HG03039 (cell line): Measurements from ENCODE around the gene BBIP1.

ENCODE experiments used
- ATAC-seq: cut with Tn5 transposase; IDR thresholded peaks from one replicate; pipeline ENCODE4 v1.9.1; 2021; ENCODE audit warnings: mild to moderate bottlenecking, moderate library complexity; ENCODE audit not compliant: unreplicated experiment

The BBIP1 gene, protein sequence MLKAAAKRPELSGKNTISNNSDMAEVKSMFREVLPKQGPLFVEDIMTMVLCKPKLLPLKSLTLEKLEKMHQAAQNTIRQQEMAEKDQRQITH

GRCh38 chr10:110918643-110919348, at the start of gene BBIP1:
TSS of gene BBIP1 (minus strand) at chr10:110919180. CDS start at chr10:110918157, 1,023 bp downstream.
- ATAC-seq, result peak; percentile 49

GRCh38 chr10:110967645-110968044, 48.7 kb upstream of the BBIP1 start:
- ATAC-seq, result peak; percentile 76

DNA sequence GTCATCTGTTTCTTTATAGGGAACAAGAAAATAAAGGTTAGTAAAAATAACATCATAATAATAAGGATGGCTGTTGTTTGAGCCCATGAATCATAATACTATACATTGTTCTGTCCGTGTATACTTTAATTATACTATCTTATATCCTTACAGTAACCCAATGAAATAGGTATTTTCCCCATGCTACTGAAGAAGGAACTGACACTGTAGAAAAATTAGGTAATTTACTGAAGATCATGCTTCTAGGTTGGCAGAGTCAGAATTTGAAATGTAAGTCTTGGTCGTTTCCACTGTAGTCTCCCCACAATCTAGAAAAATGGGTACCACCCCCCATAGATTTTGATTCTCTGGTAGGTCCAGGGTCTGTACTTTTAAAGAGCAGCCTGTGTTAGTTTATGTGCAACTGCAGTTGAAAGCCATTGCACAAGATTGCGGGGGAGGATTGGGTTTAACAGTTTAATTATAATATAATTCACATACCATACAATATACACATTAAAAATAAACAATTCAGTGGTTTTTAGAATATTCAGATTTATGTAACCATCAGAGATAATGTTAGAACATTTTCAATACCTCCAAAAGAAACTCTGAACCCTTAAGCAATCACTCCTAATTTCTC, 48.1 kb upstream of the BBIP1 start:
- no peak for ATAC-seq

DNA sequence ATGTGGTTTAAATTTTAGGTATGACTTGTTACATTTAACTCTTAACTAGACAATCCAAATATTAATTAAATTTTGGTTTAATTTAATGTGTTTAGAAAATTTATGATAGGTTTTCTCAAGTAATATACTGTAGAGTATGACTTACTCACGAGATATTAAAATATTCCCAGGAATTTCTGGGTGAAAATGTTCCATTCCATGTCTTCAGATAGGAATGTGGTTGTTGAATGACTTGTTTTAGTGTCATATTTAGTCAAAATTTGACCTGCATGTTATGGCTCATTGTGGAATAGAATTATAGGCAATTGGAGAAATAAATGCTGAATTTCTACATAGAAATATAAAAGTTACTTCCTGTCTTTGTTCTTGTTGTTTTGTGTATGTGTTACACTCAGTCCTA, 47.2 kb upstream of the BBIP1 start:
- no peak for ATAC-seq

DNA sequence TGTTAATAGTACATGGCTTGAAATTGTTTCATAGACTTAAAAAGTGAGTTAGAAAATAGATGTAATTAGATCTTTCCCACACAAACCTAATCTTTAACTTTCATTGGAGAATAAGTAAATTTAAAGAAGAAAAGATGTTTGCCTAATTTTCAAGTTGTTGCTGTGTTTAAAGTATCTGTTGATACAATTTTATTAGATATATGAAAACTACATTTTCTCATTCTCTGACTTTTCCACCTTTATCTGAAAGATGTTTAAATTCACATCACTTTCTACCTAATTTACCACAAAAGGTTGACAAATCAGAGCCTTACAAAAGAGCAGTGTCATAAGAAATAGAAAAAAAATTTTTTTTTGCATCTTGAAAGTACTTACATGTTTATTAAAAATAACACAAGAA, 46.2 kb upstream of the BBIP1 start:
- no peak for ATAC-seq

GRCh38 chr10:110964681-110965080, 45.7 kb upstream of the BBIP1 start:
- no peak for ATAC-seq

DNA sequence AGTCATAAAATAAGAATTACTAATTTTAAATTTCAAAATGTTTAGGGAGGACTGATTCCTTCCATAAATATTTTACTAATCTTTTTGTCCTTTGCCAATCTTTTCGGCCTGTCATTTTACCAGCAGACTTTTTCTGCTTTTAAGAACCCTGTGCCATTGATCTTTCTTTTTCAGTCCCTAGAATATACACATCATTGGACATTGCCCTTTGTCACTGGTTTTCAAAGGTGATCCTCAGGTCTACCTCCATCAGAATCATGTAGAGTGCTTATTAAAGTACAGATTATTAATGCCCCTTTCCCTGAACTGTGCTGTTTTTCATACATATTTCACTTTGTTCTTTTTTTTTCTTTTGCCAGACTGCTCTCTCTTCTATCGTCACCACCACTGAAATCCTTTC, 44.2 kb upstream of the BBIP1 start:
- no peak for ATAC-seq

DNA sequence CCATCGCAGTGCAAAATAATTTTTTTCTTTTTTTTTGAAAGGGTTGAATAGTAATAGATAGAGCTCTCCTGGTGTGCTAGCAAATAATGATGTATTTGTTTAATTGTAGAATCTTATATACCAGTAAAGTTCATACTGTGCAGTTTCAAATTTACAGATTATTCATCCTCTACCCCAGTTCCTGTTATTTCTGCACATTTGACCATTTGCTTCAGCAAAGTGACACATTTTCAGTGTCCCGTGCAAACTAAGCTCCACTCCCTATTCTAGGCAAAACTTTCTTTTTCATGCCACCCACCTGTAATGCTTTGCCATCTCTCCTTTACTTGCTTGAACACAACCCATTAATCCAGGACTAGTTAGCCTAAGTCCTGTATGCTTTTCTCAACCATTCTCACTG, 43.5 kb upstream of the BBIP1 start:
- ATAC-seq, result peak; percentile 47

DNA sequence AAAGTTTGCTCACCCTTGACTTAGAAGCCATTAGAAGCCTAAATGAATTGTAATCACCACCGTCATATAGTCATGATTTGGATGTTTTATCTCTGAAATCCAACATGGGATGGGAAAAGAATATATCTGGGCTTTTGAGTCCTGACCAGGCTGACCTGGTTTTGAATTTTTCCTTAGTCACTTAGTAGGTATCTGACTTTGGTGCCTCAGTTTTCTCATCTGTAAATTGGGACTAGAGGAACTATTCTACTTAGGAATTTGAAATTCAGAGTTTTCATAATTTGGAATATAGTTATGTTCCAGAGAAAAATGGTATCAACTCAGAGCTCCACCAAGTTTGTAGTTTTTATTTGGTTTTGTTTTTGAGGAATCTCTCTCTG, 41.3 kb upstream of the BBIP1 start:
- ATAC-seq, result no peak

DNA sequence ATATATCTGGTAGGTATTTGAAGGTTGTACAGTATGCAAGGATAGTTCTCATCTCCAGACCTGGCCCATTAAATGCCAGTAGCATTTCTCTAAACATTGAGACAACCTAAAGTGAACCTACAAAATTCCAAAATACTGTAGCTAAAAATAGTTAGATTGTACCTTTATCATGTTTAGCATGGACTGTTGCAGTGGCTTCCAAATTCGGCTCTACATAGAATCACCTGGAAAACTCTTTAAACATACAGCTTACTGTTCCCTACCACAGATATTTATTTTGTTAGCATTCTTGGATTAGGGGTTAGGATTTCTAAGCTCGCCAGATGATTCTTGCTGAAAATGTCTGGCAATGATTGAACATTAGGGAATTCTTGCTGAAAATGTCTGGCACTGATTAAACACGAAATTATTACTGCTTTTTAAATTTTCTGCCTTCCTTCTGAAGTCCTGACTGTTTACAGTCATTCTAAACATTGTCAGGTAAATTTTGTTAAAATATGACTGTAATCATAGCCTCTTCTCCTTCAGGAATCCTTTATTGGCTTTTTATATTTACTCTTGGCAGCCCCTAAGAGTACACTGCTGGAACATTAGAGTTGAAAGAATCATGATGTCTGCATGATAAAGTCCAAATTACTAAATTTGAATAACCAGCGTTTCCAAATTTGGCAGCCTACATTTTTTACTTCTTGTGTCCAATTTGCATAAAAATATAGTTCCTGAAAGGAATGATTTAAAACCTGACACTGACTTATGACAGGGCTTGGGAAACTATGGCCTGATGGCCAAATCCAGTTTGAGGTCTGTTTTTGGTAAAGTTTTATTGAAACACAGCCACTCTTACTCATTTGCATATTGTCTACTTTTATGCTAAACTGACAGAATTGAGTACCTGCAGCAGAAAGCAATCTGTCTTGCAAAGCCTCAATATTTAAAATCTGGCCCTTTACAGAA, 40.7 kb upstream of the BBIP1 start:
- ATAC-seq, result no peak

DNA sequence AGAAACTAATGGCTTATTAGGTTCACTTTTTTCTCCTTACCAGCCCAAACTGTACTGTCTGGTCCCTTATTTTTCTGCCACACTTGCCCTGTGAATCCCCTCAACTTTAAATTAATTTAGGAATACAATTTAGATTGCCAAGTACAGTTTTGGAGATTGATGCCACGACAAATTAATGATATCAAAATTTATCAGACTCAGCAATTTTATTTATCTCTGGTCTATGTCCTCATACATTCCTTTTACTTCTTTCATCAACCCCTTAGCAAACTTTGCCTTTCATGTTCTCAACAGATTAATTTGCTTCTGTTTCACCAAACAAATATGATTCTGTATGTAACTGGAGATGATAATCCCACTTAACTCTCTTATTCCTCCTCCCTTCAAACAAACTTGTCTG, 38.6 kb upstream of the BBIP1 start:
- no peak for ATAC-seq

DNA sequence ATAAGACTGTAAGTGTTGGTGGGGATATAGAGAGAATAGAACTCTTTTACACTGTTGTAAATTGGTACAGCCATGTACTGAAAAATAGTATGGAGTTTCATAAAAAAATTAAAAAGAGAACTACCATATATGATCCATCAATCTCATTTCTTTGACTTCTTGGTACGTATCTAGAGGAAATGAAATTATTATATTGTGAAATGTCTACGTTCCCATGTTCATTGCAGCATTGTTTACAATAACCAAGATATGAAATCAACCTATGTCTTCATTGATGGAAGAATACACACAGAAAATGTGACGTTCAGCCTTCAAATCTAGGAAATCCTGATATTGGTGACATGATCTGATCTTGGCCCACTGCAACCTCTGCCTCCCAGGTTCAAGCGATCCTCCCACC, 32.4 kb upstream of the BBIP1 start:
- no peak for ATAC-seq

GRCh38 chr10:110947061-110947595, 28.1 kb upstream of the BBIP1 start:
- no peak for ATAC-seq

DNA sequence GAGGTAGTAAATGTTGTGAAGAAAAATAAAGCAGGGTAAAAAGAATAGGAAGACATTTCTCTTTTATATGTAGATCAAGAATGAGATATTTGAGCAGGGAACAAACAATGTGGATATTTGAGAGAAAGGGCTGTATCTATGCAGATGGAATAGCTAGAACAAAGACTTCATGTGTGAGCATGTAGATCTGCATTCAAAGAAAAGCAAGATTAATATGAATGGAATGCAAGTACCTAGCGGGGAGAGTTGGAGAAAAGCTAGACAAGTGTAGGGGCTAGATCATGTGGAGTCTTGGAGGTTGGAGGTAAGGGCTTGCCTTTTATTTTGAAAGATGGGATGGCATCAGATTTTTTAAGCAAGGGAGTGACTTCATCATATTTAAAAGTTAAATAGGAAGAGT, 27.5 kb upstream of the BBIP1 start:
- ATAC-seq, result no peak

GRCh38 chr10:110944792-110945396, 25.9 kb upstream of the BBIP1 start:
- ATAC-seq, result no peak

DNA sequence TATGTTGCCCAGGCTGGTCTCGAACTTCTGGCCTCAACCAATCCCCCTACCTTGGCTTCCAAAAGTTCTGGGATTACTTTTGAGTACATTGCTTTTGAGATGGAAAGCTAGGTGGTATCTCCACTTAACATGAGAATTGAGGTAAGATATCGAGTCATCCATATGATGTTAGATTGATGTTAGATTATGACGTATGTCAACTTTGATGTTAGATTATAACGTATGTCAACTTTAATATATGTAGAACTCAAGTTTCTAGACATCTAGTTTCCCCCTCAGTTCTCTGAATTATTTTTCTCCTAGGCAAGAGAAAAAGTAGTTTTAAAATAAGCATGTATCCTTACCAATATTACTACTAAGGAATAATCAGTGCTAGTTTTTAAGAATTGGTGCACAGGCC, 20.4 kb upstream of the BBIP1 start:
- ATAC-seq, result no peak

- no peak for ATAC-seq
Observed at GRCh38 chr10:110936757-110937156, 17.8 kb upstream of the BBIP1 start.

- ATAC-seq, result no peak
Observed at GRCh38 chr10:110932505-110933180, 13.7 kb upstream of the BBIP1 start.

GRCh38 chr10:110931769-110932381, 12.9 kb upstream of the BBIP1 start:
- ATAC-seq, result no peak

DNA sequence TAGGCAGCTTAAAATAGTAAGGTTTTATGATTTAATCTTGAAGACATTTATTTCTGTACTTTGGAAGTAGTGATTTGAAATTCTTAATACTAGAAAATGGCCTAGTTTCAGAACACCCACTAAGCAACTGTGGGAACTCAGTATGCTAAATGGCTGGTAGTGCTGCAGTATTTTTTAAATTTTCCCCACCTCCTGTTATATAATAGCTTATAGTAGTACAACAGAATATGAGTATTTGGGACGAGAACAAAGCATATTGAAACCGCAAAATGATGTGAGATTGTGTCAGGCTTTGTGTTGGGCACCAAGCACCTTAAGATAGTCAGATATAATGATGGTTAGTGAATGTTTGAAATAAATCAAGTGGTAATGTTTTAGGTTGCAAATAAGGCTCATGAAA, 8.5 kb upstream of the BBIP1 start:
- ATAC-seq, result no peak
